NCI-H2227 treated with DMSO at 0.1 percent for 48 hours (cell line): ENCODE results near the gene RHOBTB3.

Source experiments
- DNase-seq: peaks from one replicate; lab custom pipeline; 2025; lab: John Stamatoyannopoulos, UW

Gene RHOBTB3

DNA sequence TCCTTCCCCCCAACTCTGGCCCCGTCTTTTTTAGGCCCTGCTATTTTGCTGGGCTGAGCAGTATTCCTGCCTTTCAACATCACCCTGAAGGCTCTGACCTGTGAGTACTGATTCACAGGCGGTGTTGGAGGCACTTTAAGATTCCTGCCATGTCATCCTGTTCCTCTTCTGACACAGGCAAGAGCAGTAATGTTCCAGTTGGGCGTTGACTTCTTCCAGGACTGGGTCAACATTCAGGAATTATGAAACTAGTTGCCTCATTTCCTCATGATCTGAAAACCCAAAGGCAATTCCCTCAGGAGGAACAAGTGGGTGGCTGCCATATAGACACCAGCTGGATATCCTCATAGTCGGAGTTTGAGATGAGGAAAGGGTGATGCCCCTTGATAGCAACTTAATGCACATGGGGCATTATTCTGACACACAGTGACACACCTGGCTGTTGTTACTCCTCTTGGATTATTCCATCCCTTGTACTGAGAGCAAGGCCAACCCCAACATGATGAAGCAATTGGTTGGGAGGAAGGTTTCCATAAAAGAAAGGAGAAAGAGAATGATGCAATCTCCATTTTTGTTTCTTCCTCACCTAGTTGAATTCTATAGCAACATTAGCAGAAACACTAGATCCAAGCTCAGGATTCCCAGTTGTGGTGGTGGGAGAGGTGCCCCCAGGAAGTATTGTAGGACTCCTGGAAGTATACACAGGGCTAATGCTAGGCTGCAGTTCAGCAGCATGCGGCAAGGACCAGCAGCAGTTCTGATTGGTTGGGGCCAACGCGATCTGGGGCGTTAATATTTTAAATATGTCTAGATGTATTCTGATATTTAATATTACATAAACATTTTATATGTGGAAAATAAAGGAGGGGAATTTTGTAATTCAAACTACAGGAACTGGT is 111.0 kb downstream of the RHOBTB3 start:
- DNase-seq = no peak

DNA sequence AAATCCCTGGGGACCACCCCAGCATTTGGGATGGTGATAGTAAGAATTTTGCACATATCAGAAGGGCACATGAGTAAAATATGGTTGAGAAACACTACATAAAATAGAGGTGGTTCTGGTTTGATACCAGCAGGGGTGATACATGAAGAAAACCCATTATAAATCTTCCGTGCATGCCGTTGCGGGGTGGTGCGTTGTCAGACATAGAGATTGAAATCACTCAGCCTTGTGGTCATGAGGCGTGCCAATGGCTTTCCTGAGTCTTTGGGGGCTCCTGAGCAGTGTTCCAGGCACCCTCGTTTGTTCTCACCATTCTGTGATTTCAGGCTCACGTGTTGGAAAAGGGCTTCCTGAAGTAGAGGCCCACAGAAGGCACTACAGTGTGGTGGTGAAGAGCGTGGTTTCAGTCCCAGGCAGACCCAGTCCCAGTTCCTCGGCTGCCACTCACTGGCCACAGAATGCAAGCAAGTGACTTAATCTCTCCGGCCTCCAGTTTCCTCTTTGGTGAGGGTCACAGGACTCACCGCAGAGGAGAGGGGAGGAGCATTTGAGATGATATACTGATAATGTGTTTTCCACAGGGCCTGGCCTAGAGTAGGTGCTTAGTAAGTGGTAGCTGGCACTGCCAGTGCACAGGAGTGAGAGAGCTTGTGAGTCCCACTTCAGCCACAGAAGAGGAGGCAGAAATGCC is 111.9 kb downstream of the RHOBTB3 start:
- DNase-seq = no peak

DNA sequence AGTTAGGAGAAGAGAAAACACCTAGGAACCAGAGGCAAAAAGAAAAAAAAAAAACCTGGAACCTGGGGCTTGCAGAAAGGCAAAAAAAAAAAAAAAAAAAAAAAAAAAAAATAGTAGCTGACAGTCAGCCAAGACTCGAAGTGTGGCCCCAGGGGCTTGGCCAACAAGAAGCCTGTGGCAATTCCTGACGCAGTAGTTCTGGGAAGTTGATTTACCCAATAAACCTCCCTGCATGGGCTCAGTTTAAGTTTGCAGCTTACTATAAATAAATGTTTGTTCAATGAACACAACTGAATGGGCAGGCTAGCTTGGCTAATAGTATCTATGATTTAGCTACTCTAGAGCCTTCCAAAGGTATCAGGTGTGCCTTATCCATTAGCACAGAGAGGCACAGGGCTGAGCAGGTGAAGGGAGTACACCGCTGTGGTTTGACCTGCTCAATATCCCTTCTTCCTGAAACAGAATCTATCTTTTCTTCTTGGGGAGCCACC is 112.6 kb downstream of the RHOBTB3 start:
- no peak for DNase-seq

DNA sequence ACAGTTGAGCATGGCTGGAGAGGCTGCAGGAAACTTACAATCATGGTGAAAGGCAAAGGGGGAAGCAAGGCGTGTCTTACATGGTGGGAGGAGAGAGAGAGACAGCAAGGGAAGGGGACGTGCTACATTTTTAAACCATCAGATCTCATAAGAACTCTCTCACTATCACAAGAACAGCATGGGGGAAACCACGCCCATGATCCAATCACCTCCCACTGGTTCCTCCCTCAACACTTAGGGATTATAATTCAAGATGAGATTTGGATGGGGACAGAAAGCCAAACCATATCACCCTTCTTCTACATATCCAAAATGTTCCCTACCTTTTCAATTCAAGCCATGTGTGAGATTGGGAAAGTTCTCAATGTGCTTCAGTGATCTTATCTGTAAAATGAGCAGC is 114.3 kb downstream of the RHOBTB3 start:
- DNase-seq = no peak
